ENCODE data around the gene ALOX5.
"Not testable (repeated sequence)": the region's sequence is repeated elsewhere in the genome, so short reads cannot be mapped to it uniquely, and the experiment has no call there.

DNA sequence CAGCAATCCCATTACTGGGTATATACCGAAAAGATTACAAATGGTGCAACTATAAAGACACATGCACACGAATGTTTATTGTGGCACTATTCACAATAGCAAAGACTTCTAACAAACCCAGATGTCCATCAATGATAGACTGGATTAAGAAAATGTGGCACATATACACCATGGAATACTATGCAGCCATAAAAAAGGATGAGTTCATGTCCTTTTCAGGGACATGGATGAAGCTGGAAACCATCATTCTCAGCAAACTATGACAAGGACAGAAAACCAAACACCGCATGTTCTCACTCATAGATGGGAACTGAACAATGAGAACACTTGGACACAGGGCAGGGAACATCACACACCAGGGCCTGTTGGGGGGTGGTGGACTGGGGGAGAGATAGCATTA is 6.4 kb upstream of the ALOX5 start:
- TF ChIP-seq, protein P1, sequence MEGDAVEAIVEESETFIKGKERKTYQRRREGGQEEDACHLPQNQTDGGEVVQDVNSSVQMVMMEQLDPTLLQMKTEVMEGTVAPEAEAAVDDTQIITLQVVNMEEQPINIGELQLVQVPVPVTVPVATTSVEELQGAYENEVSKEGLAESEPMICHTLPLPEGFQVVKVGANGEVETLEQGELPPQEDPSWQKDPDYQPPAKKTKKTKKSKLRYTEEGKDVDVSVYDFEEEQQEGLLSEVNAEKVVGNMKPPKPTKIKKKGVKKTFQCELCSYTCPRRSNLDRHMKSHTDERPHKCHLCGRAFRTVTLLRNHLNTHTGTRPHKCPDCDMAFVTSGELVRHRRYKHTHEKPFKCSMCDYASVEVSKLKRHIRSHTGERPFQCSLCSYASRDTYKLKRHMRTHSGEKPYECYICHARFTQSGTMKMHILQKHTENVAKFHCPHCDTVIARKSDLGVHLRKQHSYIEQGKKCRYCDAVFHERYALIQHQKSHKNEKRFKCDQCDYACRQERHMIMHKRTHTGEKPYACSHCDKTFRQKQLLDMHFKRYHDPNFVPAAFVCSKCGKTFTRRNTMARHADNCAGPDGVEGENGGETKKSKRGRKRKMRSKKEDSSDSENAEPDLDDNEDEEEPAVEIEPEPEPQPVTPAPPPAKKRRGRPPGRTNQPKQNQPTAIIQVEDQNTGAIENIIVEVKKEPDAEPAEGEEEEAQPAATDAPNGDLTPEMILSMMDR (IDR thresholded peaks at IDR 0.05): not testable (repeated sequence)
- TF ChIP-seq POLR2A (IDR thresholded peaks at IDR 0.05): not testable (repeated sequence)
